Measurements from ENCODE around the gene PSMB4. TPM values are rescaled to one million over a fixed set of nuclear protein-coding genes. Genes with fewer than 3 reads are reported as not detected.

PSMB4 gene
- total RNA-seq, 1 donor from 2014 or later = 280 TPM

DNA sequence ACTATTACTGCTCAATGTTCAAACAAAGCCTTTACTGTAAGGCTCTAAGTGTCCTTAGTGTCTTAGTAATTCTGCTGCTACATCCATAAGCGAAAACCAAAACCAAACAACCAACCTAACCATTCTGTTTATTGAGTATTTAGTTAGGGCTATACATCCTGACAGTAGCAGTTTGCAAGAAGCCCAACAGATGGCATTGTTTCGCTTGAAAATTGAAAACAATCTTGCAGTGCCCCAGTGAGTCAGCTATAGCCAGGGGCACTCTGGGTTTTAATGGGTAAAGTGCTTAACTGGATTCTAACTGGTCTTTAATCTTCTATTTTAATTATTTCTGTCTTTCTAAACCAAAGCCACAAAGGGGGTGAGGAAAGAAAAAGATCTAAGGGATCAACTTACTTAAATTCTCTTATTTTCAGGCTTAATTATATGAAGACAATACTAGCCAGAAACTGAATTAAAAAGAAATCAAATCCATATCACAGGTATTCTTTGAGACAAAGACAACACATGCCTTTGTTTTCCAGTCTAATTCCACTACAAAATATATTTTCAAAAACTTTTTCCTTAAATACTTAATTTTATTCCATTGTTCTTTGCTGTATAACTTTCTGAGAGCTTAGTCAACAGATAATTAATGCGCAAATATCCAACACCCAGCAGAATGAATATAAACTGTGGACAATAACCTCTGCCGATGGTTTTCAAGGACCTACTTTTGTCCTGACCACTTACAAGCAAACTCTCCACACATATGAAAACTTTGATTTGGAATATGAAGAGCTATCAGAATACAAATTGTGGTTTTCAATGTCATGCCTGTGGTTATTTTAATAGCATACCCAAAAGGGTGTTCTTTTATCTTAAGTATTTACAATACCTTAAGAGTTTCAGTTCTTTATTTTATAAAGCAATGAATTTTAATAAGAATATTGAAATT lies 44.7 kb downstream of the PSMB4 start:
- Mint-ChIP-seq H3K27me3 (ENCODE audit: unreplicated experiment) (no peaks in the 10 kb centered on the region), H3K36me3 (ENCODE audit: unreplicated experiment) (peaks cover 3% of the 10 kb centered on the region), H3K4me1 (ENCODE audit: unreplicated experiment) (peaks cover 31% of the 10 kb centered on the region), H3K27ac (ENCODE audit: unreplicated experiment) (peak overlapping the region; percentile 68), H3K9me3 (ENCODE audit: unreplicated experiment) (no peaks in the 10 kb centered on the region), H3K4me3 (ENCODE audit: unreplicated experiment) (no peak overlapping the region)
- no peak for DNase-seq (ENCODE audit: extremely low spot score, unreplicated experiment)
- peak; percentile 83 for TF ChIP-seq CTCF (IDR thresholded peaks at IDR 0.05)

DNA sequence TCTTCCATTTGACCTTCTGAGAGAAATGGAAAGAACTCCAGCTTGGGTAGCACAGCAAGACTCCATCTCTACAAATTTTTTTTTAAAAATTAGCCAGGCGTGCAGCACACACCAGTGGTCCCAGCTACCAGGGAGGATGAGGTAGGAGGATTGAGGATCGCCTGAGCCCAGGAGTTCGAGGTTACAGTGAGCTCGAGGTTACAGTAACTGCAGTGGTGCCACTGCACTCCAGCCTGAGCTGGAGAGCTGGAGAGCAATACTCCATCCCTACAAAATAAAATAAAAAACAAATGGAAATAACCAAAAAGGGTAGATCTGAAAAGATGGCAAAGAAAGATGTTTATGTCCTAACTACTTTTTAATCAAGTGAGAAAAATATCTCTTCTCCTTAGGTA lies 45.4 kb downstream of the PSMB4 start:
- Mint-ChIP-seq H3K27ac (ENCODE audit: unreplicated experiment) (peak overlapping the region; percentile 68), H3K4me3 (ENCODE audit: unreplicated experiment) (no peak overlapping the region), H3K9me3 (ENCODE audit: unreplicated experiment) (no peaks in the 10 kb centered on the region), H3K36me3 (ENCODE audit: unreplicated experiment) (peaks cover 5% of the 10 kb centered on the region), H3K4me1 (ENCODE audit: unreplicated experiment) (peaks cover 31% of the 10 kb centered on the region), H3K27me3 (ENCODE audit: unreplicated experiment) (no peaks in the 10 kb centered on the region)
- no peak for DNase-seq (ENCODE audit: extremely low spot score, unreplicated experiment)
- TF ChIP-seq CTCF (IDR thresholded peaks at IDR 0.05) = no peak

GRCh38 chr1:151447696-151448095 lies 48.3 kb downstream of the PSMB4 start:
- H3K27me3 Mint-ChIP-seq (ENCODE audit: unreplicated experiment) = no peaks in the 10 kb centered on the region
- H3K4me3 Mint-ChIP-seq (ENCODE audit: unreplicated experiment) = no peak overlapping the region
- no peak overlapping the region for H3K27ac Mint-ChIP-seq (ENCODE audit: unreplicated experiment)
- peaks cover 26% of the 10 kb centered on the region for H3K4me1 Mint-ChIP-seq (ENCODE audit: unreplicated experiment)
- H3K9me3 Mint-ChIP-seq (ENCODE audit: unreplicated experiment) = no peaks in the 10 kb centered on the region
- peaks cover 7% of the 10 kb centered on the region for H3K36me3 Mint-ChIP-seq (ENCODE audit: unreplicated experiment)
- TF ChIP-seq CTCF (IDR thresholded peaks at IDR 0.05) = no peak
- DNase-seq (ENCODE audit: extremely low spot score, unreplicated experiment) = no peak

Other genes with a start within 250 kb of the PSMB4 start
- not detected in 2 replicates for gene TNFAIP8L2, start 242.9 kb upstream of the PSMB4 start, total RNA-seq
- gene LYSMD1, start 233.7 kb upstream of the PSMB4 start, total RNA-seq = 12.6 and 13.3 TPM in 2 replicates
- gene SCNM1, start 233.4 kb upstream of the PSMB4 start, total RNA-seq = 45.0 and 49.8 TPM in 2 replicates
- gene TMOD4, start 223.6 kb upstream of the PSMB4 start, total RNA-seq = 2.8 TPM in 1 of 2 replicates, not detected in the other
- 77.5 and 91.6 TPM in 2 replicates for gene VPS72, start 209.4 kb upstream of the PSMB4 start, total RNA-seq
- 84.4 and 89.5 TPM in 2 replicates for gene PIP5K1A, start 201.0 kb upstream of the PSMB4 start, total RNA-seq
- 133 and 150 TPM in 2 replicates for gene PSMD4, start 144.8 kb upstream of the PSMB4 start, total RNA-seq
- 23.7 and 25.9 TPM in 2 replicates for gene ZNF687, start 117.3 kb upstream of the PSMB4 start, total RNA-seq
- 66.9 and 74.1 TPM in 2 replicates for gene PI4KB, start 72.2 kb upstream of the PSMB4 start, total RNA-seq
- gene RFX5, start 52.3 kb upstream of the PSMB4 start, total RNA-seq = 36.7 and 37.9 TPM in 2 replicates
- 8.1 and 10.2 TPM in 2 replicates for gene SELENBP1, start 26.9 kb upstream of the PSMB4 start, total RNA-seq
- gene POGZ, start 59.9 kb downstream of the PSMB4 start, total RNA-seq = 105 and 107 TPM in 2 replicates
- 0.99 and 1.7 TPM in 2 replicates for gene CGN, start 111.8 kb downstream of the PSMB4 start, total RNA-seq
- 7.1 and 9.0 TPM in 2 replicates for gene TUFT1, start 140.7 kb downstream of the PSMB4 start, total RNA-seq
- 33.9 and 35.5 TPM in 2 replicates for gene SNX27, start 212.5 kb downstream of the PSMB4 start, total RNA-seq

All from osteocyte (in vitro differentiated cells).